ENCODE measurements around the gene PRDM16.

Gene PRDM16

DNA sequence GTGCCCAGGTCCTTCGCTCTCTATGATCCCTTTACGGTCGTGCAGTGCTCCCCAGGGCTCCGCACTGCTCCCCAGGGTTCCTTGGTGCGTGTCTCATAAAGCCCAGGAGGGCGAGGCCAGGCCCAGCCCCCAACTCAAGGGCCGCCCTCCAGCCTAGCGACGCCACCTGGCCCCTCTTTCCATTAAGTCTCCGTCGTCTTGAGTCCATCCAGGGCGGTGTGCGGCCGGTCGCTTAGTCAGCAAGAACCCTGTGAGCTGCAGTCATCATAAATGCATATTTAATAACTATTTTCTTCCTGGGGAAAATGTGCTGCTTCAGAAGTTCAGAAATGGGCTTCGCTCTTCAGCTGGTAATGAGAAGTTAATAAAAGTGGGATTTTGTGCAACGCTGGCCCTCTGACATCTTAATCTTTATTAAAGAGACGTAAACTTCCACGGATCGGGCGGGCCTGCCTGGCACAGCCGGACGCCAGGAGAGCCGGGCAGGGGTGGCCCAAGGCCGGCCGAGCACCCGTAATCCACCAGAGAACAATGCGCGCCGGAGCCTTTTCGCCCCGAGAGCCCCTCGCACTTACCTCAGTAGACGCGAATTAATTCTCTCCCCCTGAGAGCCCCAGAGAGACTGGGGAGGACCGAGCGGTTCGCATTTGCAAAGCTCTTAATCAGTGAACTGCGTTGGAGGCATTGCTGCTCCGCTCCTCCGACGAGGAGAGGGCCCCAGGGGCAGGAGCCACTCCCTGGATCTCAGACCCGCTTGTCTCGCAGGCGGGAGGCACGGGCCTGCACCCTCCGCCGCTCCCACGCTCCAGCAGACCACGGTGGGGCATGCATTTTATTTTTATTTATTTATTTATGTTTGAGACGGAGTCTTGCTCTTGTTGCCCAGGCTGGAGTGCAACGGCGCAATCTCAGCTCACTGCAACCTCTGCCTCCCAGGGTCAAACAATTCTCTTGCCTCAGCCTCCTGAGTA lies 197.1 kb downstream of the PRDM16 start:
- Histone ChIP-seq H3K36me3 (ENCODE audit: control insufficient read depth in 2 of 2, insufficient read depth in 2 of 2, low read length in 2 of 2) (no peaks in the 10 kb centered on the region), H3K27ac (ENCODE audit: low read depth in 2 of 2, low read length in 2 of 2) (no peak overlapping the region), H3K4me1 (ENCODE audit: control insufficient read depth in 2 of 2, insufficient read depth in 2 of 2, low read length in 2 of 2) (no peaks in the 10 kb centered on the region), H3K9me3 (ENCODE audit: control insufficient read depth in 2 of 2, low read length in 2 of 2) (no peaks in the 10 kb centered on the region), H3K9ac (ENCODE audit: low read depth in 1 of 2, low read length in 2 of 2) (no peak overlapping the region), H3K4me3 (ENCODE audit: low read length in 2 of 2) (no peak overlapping the region), H3K27me3 (ENCODE audit: control insufficient read depth in 2 of 2, insufficient read depth in 2 of 2, low read length in 2 of 2) (no peaks in the 10 kb centered on the region)

GRCh38 chr1:3266870-3267549 lies 198.0 kb downstream of the PRDM16 start:
- no peaks in the 10 kb centered on the region for H3K27me3 ChIP-seq (ENCODE audit: control insufficient read depth in 2 of 2, insufficient read depth in 2 of 2, low read length in 2 of 2)
- no peaks in the 10 kb centered on the region for H3K36me3 ChIP-seq (ENCODE audit: control insufficient read depth in 2 of 2, insufficient read depth in 2 of 2, low read length in 2 of 2)

DNA sequence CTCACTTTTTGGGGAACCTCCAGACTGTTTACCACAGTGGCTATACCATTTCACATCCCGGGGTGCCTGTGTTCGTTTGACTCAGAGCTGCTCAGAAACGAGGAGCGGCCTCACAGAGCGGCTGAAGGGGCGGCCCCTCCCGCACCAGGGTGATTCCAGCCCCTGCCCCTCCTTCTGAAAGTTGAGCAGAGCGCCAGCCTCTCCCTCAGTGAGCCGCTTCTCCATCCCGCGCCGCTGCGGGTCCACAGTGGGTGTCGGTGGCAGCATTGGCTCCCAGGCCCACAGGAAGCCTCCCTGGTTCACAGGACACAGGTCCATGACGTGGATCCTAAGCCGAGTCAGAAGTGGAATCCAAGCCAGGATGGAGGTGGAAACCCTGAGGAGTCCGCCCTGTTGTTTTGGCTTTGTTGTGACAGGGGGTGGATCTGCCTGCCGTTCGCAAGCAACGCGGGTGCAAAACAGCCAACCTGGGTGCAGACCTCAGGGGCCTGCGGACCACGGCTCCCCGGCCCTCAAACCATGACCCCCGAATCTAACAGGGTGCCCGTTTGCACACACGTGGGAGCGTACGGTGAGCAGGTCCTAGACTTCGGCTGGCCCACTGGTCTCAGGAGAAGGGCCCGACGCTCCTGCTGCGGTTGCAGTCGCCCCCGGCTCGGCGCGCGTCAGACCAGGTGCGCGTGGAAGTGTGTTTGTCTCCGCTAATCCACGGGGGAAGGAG lies 198.7 kb downstream of the PRDM16 start:
- no peaks in the 10 kb centered on the region for H3K9me3 ChIP-seq (ENCODE audit: control insufficient read depth in 2 of 2, low read length in 2 of 2)
- no peaks in the 10 kb centered on the region for H3K4me1 ChIP-seq (ENCODE audit: control insufficient read depth in 2 of 2, insufficient read depth in 2 of 2, low read length in 2 of 2)
- H3K27ac ChIP-seq (ENCODE audit: low read depth in 2 of 2, low read length in 2 of 2) = no peak overlapping the region
- no peaks in the 10 kb centered on the region for H3K27me3 ChIP-seq (ENCODE audit: control insufficient read depth in 2 of 2, insufficient read depth in 2 of 2, low read length in 2 of 2)
- H3K9ac ChIP-seq (ENCODE audit: low read depth in 1 of 2, low read length in 2 of 2) = no peak overlapping the region
- H3K36me3 ChIP-seq (ENCODE audit: control insufficient read depth in 2 of 2, insufficient read depth in 2 of 2, low read length in 2 of 2) = no peaks in the 10 kb centered on the region
- H3K4me3 ChIP-seq (ENCODE audit: low read length in 2 of 2) = no peak overlapping the region

More at GRCh38 chr1:3266870-3267549, 198.0 kb downstream of the PRDM16 start:
- Histone ChIP-seq H3K4me1 (ENCODE audit: control insufficient read depth in 2 of 2, insufficient read depth in 2 of 2, low read length in 2 of 2) (no peaks in the 10 kb centered on the region), H3K9ac (ENCODE audit: low read depth in 1 of 2, low read length in 2 of 2) (no peak overlapping the region), H3K9me3 (ENCODE audit: control insufficient read depth in 2 of 2, low read length in 2 of 2) (no peaks in the 10 kb centered on the region), H3K27ac (ENCODE audit: low read depth in 2 of 2, low read length in 2 of 2) (no peak overlapping the region), H3K4me3 (ENCODE audit: low read length in 2 of 2) (no peak overlapping the region)

DNA sequence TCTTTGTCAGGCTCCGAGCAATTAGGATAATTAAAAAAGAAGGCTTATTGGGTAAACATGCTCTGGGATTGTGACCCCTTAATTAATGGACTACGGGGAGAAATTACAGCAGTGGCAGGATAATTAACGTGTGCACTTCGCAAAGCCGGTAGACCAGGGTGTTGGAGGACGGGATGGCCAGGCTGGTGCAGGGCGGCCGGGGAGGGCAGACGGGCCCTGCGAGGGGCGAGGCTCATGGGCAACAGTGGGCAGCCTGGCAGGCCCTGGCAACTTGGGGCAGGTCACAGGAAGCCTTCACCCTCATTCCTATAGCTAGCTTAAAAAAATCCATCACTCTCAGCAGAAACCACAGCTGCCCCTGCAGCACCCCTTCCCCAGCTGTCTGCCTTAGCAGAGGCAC lies 199.3 kb downstream of the PRDM16 start:
- no peak overlapping the region for H3K4me3 ChIP-seq (ENCODE audit: low read length in 2 of 2)
- H3K36me3 ChIP-seq (ENCODE audit: control insufficient read depth in 2 of 2, insufficient read depth in 2 of 2, low read length in 2 of 2) = no peaks in the 10 kb centered on the region
- no peaks in the 10 kb centered on the region for H3K9me3 ChIP-seq (ENCODE audit: control insufficient read depth in 2 of 2, low read length in 2 of 2)
- no peak overlapping the region for H3K9ac ChIP-seq (ENCODE audit: low read depth in 1 of 2, low read length in 2 of 2)
- H3K4me1 ChIP-seq (ENCODE audit: control insufficient read depth in 2 of 2, insufficient read depth in 2 of 2, low read length in 2 of 2) = no peaks in the 10 kb centered on the region
- H3K27me3 ChIP-seq (ENCODE audit: control insufficient read depth in 2 of 2, insufficient read depth in 2 of 2, low read length in 2 of 2) = no peaks in the 10 kb centered on the region
- no peak overlapping the region for H3K27ac ChIP-seq (ENCODE audit: low read depth in 2 of 2, low read length in 2 of 2)

DNA sequence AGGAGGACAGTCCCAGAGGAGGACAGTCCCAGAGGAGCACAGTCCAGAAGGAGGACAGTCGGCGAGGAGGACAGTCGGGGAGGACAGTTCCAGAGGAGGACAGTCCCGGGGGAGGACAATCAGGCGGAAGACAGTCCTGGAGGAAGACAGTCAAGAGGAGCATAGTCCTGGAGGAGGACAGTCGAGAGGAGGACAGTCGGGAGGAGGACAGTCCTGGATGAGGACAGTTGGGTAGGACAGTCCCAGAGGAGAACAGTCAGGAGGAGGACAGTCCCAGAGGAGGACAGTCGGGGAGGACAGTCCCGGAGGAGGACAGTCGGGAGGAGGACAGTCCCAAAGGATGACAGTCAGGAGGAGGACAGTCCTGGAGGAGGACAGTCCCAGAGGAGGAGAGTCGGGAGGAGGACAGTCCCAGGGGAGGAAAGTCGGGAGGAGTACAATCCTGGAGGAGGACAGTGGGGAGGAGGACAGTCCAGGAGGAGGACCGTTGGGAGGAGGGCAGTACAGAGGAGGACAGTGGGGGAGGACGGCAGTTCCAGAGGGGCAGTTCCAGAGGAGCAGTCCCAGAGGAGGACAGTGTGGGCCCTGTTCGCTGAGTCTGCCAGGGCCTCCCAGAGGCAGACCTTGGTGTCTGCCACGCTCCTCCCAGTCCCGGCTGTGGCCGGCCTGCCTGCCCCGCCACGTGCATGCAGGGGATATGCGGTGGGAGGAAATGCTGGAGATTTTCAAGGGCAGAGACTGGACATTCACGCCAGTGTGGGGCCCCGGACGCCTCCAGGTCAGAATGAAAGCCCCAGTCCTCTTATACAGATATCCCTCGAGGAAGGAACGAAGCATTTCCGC lies 201.6 kb downstream of the PRDM16 start:
- no peaks in the 10 kb centered on the region for H3K9me3 ChIP-seq (ENCODE audit: control insufficient read depth in 2 of 2, low read length in 2 of 2)
- H3K4me3 ChIP-seq (ENCODE audit: low read length in 2 of 2) = no peak overlapping the region
- no peak overlapping the region for H3K9ac ChIP-seq (ENCODE audit: low read depth in 1 of 2, low read length in 2 of 2)
- H3K4me1 ChIP-seq (ENCODE audit: control insufficient read depth in 2 of 2, insufficient read depth in 2 of 2, low read length in 2 of 2) = no peaks in the 10 kb centered on the region
- H3K36me3 ChIP-seq (ENCODE audit: control insufficient read depth in 2 of 2, insufficient read depth in 2 of 2, low read length in 2 of 2) = no peaks in the 10 kb centered on the region
- H3K27ac ChIP-seq (ENCODE audit: low read depth in 2 of 2, low read length in 2 of 2) = no peak overlapping the region
- H3K27me3 ChIP-seq (ENCODE audit: control insufficient read depth in 2 of 2, insufficient read depth in 2 of 2, low read length in 2 of 2) = no peaks in the 10 kb centered on the region

DNA sequence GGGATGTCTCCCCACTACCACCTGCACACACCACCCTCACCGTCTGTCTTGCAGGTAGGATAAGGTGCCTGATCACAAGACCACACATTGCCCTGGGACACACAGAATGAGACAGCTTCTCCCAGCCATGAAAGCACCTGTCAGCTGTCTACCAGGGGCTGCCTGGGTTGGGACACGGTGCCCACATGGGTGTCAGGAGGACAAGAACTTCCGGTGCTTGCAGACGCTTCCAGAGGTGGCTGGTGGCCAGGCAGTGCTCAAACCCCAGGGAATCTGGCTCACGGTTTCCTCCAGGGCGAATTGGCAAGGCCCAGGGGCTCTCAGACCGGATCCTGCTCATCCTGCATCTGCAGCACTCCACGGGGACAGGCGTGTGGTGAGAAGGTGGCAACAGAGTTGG lies 202.9 kb downstream of the PRDM16 start:
- Histone ChIP-seq H3K27me3 (ENCODE audit: control insufficient read depth in 2 of 2, insufficient read depth in 2 of 2, low read length in 2 of 2) (no peaks in the 10 kb centered on the region), H3K9me3 (ENCODE audit: control insufficient read depth in 2 of 2, low read length in 2 of 2) (no peaks in the 10 kb centered on the region), H3K27ac (ENCODE audit: low read depth in 2 of 2, low read length in 2 of 2) (no peak overlapping the region), H3K4me3 (ENCODE audit: low read length in 2 of 2) (no peak overlapping the region), H3K36me3 (ENCODE audit: control insufficient read depth in 2 of 2, insufficient read depth in 2 of 2, low read length in 2 of 2) (no peaks in the 10 kb centered on the region), H3K4me1 (ENCODE audit: control insufficient read depth in 2 of 2, insufficient read depth in 2 of 2, low read length in 2 of 2) (no peaks in the 10 kb centered on the region), H3K9ac (ENCODE audit: low read depth in 1 of 2, low read length in 2 of 2) (no peak overlapping the region)

DNA sequence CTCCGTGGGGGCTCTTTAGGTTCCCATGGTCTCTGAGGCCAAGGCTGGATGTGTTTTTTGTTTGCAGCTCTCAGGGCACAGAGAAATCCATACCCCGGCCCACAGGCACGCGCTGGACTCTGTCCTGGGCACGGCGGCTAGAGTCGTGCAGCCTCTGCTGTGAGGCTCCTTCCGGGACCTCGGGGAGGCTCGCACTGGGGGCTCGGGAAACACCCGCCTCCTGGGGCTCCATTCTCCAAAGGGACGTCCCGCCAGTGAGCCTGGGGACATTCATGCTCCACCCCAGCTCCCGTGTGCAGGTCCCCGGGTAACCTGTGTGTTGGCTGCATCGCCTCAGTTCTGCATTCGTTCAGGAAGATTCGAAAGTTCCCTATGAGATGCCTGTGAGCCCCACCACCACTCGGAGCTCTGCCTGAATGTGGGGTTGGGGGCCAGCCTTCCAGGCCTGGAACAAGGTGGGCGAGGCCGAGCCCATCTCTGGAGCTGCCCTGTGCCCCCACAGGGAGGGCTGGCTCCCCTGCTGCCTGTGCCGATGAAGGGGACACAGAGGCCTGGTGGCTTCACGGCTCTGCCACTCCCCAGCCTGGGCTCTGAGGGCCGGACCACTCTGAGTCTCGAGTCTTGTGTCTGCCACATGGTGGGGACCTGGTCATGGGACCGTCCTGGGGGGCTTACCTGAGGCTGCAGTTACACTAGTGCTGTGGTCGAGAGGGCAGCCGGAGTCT lies 203.5 kb downstream of the PRDM16 start:
- H3K27ac ChIP-seq (ENCODE audit: low read depth in 2 of 2, low read length in 2 of 2) = no peak overlapping the region
- H3K4me3 ChIP-seq (ENCODE audit: low read length in 2 of 2) = no peak overlapping the region
- H3K27me3 ChIP-seq (ENCODE audit: control insufficient read depth in 2 of 2, insufficient read depth in 2 of 2, low read length in 2 of 2) = no peaks in the 10 kb centered on the region
- H3K36me3 ChIP-seq (ENCODE audit: control insufficient read depth in 2 of 2, insufficient read depth in 2 of 2, low read length in 2 of 2) = no peaks in the 10 kb centered on the region
- H3K9ac ChIP-seq (ENCODE audit: low read depth in 1 of 2, low read length in 2 of 2) = no peak overlapping the region
- no peaks in the 10 kb centered on the region for H3K4me1 ChIP-seq (ENCODE audit: control insufficient read depth in 2 of 2, insufficient read depth in 2 of 2, low read length in 2 of 2)
- H3K9me3 ChIP-seq (ENCODE audit: control insufficient read depth in 2 of 2, low read length in 2 of 2) = no peaks in the 10 kb centered on the region

- H3K27ac ChIP-seq (ENCODE audit: low read depth in 2 of 2, low read length in 2 of 2) = no peak overlapping the region
- no peaks in the 10 kb centered on the region for H3K4me1 ChIP-seq (ENCODE audit: control insufficient read depth in 2 of 2, insufficient read depth in 2 of 2, low read length in 2 of 2)
- H3K36me3 ChIP-seq (ENCODE audit: control insufficient read depth in 2 of 2, insufficient read depth in 2 of 2, low read length in 2 of 2) = no peaks in the 10 kb centered on the region
- H3K27me3 ChIP-seq (ENCODE audit: control insufficient read depth in 2 of 2, insufficient read depth in 2 of 2, low read length in 2 of 2) = no peaks in the 10 kb centered on the region
- no peak overlapping the region for H3K9ac ChIP-seq (ENCODE audit: low read depth in 1 of 2, low read length in 2 of 2)
- no peak overlapping the region for H3K4me3 ChIP-seq (ENCODE audit: low read length in 2 of 2)
- no peaks in the 10 kb centered on the region for H3K9me3 ChIP-seq (ENCODE audit: control insufficient read depth in 2 of 2, low read length in 2 of 2)
Measured at GRCh38 chr1:3273447-3273846, 204.4 kb downstream of the PRDM16 start.

GRCh38 chr1:3274972-3275371 lies 206.0 kb downstream of the PRDM16 start:
- H3K27ac ChIP-seq (ENCODE audit: low read depth in 2 of 2, low read length in 2 of 2) = no peak overlapping the region
- no peak overlapping the region for H3K4me3 ChIP-seq (ENCODE audit: low read length in 2 of 2)
- H3K9me3 ChIP-seq (ENCODE audit: control insufficient read depth in 2 of 2, low read length in 2 of 2) = no peaks in the 10 kb centered on the region
- no peak overlapping the region for H3K9ac ChIP-seq (ENCODE audit: low read depth in 1 of 2, low read length in 2 of 2)
- no peaks in the 10 kb centered on the region for H3K4me1 ChIP-seq (ENCODE audit: control insufficient read depth in 2 of 2, insufficient read depth in 2 of 2, low read length in 2 of 2)
- H3K36me3 ChIP-seq (ENCODE audit: control insufficient read depth in 2 of 2, insufficient read depth in 2 of 2, low read length in 2 of 2) = no peaks in the 10 kb centered on the region
- no peaks in the 10 kb centered on the region for H3K27me3 ChIP-seq (ENCODE audit: control insufficient read depth in 2 of 2, insufficient read depth in 2 of 2, low read length in 2 of 2)

All from mucosa of rectum (tissue), 2 donors.